ENCODE results near the gene ASGR1.
A peak's percentile ranks its signal among the peaks of the same experiment; 100 is the strongest.

The ASGR1 gene

GRCh38 chr17:7208754-7209460, 29.7 kb upstream of the ASGR1 start:
- Histone ChIP-seq H3K4me1 (peaks cover 3% of the 10 kb centered on the region), H3K27me3 (ENCODE audit: low read depth) (no peaks in the 10 kb centered on the region), H3K36me3 (replicated peaks) (no peaks in the 10 kb centered on the region), H3K9me3 (no peaks in the 10 kb centered on the region), H3K4me3 (no peak overlapping the region)
- DNase-seq (ENCODE audit: low spot score in 2 of 2), result no peak
- in situ Hi-C loops (cut with MboI; ENCODE audit: low sequenced_read_pairs), result no loop called here

GRCh38 chr17:7208027-7208571, 28.9 kb upstream of the ASGR1 start:
- Histone ChIP-seq H3K4me1 (no peaks in the 10 kb centered on the region), H3K4me3 (no peak overlapping the region), H3K9me3 (no peaks in the 10 kb centered on the region), H3K27me3 (ENCODE audit: low read depth) (no peaks in the 10 kb centered on the region), H3K36me3 (replicated peaks) (no peaks in the 10 kb centered on the region)
- DNase-seq (ENCODE audit: low spot score in 2 of 2), result no peak
- in situ Hi-C loops (cut with MboI; ENCODE audit: low sequenced_read_pairs), result no loop called here

- in situ Hi-C loops (cut with MboI; ENCODE audit: low sequenced_read_pairs), result no loop called here
- no peak for DNase-seq (ENCODE audit: low spot score in 2 of 2)
- Histone ChIP-seq H3K9me3 (no peaks in the 10 kb centered on the region), H3K27me3 (ENCODE audit: low read depth) (no peaks in the 10 kb centered on the region), H3K36me3 (replicated peaks) (no peaks in the 10 kb centered on the region), H3K4me1 (no peaks in the 10 kb centered on the region), H3K4me3 (no peak overlapping the region)
These were observed 28.2 kb upstream of the ASGR1 start for GRCh38 chr17:7207120-7208001.

DNA sequence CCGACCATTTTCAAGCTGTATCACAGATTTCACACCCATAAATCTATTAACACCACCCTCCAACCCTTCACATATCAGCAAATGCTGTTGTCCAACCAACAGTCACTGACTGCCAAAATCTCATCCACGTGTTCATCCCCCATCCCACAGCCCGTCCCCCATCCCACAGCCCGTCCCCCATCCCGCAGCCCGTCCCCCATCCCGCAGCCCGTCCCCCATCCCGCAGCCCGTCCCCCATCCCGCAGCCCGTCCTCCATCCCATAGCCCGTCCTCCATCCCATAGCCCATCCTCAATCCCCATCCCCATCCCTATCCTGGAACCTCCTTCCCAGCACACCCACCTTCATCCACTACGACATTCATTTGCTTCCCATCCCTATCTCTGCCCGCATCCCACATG, 26.4 kb upstream of the ASGR1 start:
- no peaks in the 10 kb centered on the region for H3K9me3 ChIP-seq
- no peaks in the 10 kb centered on the region for H3K27me3 ChIP-seq (ENCODE audit: low read depth)
- in situ Hi-C loops (cut with MboI; ENCODE audit: low sequenced_read_pairs), result no loop called here
- no peak for DNase-seq (ENCODE audit: low spot score in 2 of 2)
- no peak overlapping the region for H3K4me3 ChIP-seq
- H3K36me3 ChIP-seq (replicated peaks), result no peaks in the 10 kb centered on the region
- H3K4me1 ChIP-seq, result no peaks in the 10 kb centered on the region

DNA sequence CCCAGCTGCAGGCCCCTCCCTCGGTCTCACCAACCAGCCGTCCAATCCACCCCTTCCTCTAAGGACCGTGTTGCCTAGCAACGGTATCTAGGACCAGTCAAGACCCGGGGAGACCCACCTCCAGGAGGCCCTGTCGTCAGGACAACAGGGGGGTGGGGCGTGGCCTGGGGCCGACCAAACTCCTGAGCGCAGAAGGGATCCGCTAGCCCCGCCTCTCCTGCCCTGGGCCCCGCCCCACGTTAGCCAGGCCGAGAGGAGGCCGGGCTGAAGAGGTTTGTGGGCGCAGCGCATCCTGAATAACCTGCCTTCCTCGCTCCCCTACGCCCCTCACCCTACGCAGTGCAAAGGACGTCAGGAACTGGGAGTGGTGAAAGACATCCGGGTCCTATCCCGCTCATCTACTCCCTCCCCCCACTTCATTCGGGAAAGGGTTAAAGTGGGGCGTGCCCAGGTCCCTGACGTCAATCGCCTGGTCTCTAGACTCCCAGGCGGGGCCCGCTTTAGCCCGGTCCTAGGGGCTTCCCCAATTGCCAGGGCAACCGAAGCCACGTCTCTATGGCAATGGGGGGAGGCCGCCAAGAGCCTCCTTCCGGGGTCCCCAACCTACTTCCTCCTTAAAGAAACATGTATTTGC, 25.8 kb upstream of the ASGR1 start:
- Histone ChIP-seq H3K4me1 (no peaks in the 10 kb centered on the region), H3K27me3 (ENCODE audit: low read depth) (no peaks in the 10 kb centered on the region), H3K9me3 (no peaks in the 10 kb centered on the region), H3K36me3 (replicated peaks) (no peaks in the 10 kb centered on the region), H3K4me3 (no peak overlapping the region)
- DNase-seq (ENCODE audit: low spot score in 2 of 2), result peak in 1 of 2 experiments; percentile 58
- in situ Hi-C loops (cut with MboI; ENCODE audit: low sequenced_read_pairs), result no loop called here

DNA sequence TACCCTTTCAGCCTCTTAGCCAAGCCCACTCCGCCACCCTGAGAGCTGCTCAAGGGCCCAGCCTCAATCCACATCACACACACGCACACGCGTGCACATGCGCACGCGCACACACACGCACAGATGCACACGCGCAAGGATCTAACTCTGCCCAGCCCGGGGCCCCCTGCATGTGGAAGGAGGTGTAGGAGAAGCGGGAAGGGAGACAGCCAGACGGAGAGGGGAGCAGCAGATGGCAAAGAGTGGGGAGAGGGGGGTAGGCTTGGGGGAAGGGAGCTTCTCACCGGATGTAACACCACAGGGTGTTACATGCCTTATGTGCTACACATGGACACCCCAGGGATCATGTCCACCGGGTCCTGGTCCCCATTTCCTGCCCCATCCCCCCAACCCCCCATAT, 25.2 kb upstream of the ASGR1 start:
- in situ Hi-C loops (cut with MboI; ENCODE audit: low sequenced_read_pairs), result no loop called here
- Histone ChIP-seq H3K4me3 (no peak overlapping the region), H3K4me1 (no peaks in the 10 kb centered on the region), H3K27me3 (ENCODE audit: low read depth) (no peaks in the 10 kb centered on the region), H3K36me3 (replicated peaks) (no peaks in the 10 kb centered on the region), H3K9me3 (no peaks in the 10 kb centered on the region)
- DNase-seq (ENCODE audit: low spot score in 2 of 2), result no peak

- Histone ChIP-seq H3K4me1 (no peaks in the 10 kb centered on the region), H3K27me3 (ENCODE audit: low read depth) (no peaks in the 10 kb centered on the region), H3K4me3 (no peak overlapping the region), H3K36me3 (replicated peaks) (no peaks in the 10 kb centered on the region), H3K9me3 (no peaks in the 10 kb centered on the region)
- DNase-seq (ENCODE audit: low spot score in 2 of 2), result no peak
- in situ Hi-C loops (cut with MboI; ENCODE audit: low sequenced_read_pairs), result no loop called here
These were observed 24.2 kb upstream of the ASGR1 start for GRCh38 chr17:7203391-7203790.

DNA sequence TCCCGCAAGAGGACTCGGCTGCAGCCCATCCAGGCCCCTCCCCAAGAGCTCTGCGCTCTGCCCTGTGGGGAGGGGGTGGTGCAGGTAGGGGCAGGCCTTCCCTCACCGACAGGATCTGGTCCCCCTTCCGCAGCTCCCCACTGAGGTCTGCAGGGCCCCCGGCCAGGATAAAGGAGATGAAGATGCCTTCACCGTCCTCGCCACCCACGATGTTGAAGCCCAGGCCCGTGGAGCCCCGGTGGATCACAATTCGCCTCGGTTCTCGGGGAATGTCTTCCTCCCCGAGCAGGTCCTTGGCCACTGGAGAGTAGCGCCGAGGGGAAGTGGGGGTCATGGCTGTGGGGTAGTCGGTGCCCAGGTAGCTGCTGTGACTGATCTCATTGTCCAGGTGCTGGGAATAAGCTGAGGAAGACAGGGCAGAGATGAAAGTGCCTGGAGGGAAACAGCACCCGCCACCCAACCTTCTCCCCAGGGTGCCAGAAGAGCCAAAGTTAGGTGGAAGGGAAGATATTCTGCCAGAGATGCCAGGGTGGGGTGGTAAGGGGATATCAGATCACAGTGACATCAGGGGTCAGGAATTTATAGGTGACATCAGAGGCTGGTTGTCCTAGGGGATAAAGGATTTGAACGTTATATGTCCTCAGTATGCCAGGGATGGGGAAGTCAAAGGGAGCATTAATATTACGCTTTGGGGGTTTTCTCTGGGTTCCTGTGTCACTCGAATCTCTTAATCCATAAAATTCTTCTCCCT, 17.7 kb upstream of the ASGR1 start:
- no peaks in the 10 kb centered on the region for H3K9me3 ChIP-seq
- H3K36me3 ChIP-seq (replicated peaks), result no peaks in the 10 kb centered on the region
- in situ Hi-C loops (cut with MboI; ENCODE audit: low sequenced_read_pairs), result no loop called here
- DNase-seq (ENCODE audit: low spot score in 2 of 2), result no peak
- H3K4me1 ChIP-seq, result no peaks in the 10 kb centered on the region
- no peaks in the 10 kb centered on the region for H3K27me3 ChIP-seq (ENCODE audit: low read depth)
- H3K4me3 ChIP-seq, result no peak overlapping the region

DNA sequence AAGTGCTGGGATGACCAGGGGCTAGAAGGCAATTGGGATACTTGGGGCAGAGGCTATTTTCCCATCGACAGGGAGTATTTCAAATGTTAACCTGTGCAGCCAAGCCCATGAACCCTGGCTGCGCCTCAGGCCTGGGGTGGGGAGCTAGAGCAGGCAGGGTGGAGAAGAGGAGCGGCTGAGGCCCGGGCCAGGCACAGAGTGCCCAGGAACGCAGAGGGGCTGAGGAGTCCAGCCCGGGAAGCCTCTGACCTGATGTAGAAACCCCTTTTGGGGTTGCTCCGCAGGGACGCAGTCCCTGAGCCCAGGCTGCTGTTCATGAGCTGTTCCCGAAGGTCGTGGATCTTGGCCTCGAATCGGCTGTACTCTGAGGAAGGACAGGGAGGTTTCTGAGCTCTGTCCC, 16.8 kb upstream of the ASGR1 start:
- Histone ChIP-seq H3K9me3 (no peaks in the 10 kb centered on the region), H3K27me3 (ENCODE audit: low read depth) (no peaks in the 10 kb centered on the region), H3K36me3 (replicated peaks) (no peaks in the 10 kb centered on the region), H3K4me1 (no peaks in the 10 kb centered on the region), H3K4me3 (no peak overlapping the region)
- no peak for DNase-seq (ENCODE audit: low spot score in 2 of 2)
- in situ Hi-C loops (cut with MboI; ENCODE audit: low sequenced_read_pairs), result no loop called here

GRCh38 chr17:7192271-7192937, 13.2 kb upstream of the ASGR1 start:
- Histone ChIP-seq H3K4me3 (no peak overlapping the region), H3K27me3 (ENCODE audit: low read depth) (no peaks in the 10 kb centered on the region), H3K9me3 (no peaks in the 10 kb centered on the region), H3K4me1 (no peaks in the 10 kb centered on the region), H3K36me3 (replicated peaks) (no peaks in the 10 kb centered on the region)
- DNase-seq (ENCODE audit: low spot score in 2 of 2), result no peak
- in situ Hi-C loops (cut with MboI; ENCODE audit: low sequenced_read_pairs), result no loop called here

DNA sequence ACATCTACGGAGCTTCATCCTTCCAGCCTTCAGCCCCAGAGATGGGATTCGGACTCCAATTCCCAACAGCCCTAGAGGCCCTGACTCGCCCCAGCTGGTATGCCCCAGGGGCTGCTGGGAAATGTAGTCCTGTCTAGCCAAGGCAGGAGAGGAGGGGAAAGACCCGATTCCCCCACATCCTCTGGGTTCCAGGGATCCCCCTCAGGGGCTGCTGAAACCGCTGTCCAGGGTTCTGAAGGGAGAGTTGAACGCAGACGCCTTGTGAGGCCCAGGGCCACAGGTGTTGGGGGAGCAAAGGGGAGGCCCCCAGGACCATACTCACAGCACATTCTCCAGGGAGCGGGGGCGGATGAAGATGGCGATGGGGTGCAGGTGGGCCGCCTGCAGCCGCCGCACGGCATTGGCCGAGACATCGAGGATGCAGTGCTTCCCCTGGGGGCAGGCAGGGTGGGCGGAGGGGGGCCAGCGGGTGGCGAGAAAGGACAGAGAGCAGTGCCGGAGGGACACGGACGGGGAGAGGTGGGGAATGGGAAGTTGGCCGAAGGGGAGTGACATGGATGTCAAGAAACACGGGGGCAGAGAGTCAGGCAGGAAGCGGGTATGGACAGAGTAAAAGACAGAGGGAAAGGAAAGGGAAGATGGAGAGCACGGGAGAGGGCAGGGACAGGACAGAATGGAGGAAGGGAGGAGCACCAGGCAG, 12.6 kb upstream of the ASGR1 start:
- in situ Hi-C loops (cut with MboI; ENCODE audit: low sequenced_read_pairs), result no loop called here
- H3K4me1 ChIP-seq, result no peaks in the 10 kb centered on the region
- H3K27me3 ChIP-seq (ENCODE audit: low read depth), result no peaks in the 10 kb centered on the region
- DNase-seq (ENCODE audit: low spot score in 2 of 2), result peak in 1 of 2 experiments; percentile 74
- H3K36me3 ChIP-seq (replicated peaks), result no peaks in the 10 kb centered on the region
- H3K9me3 ChIP-seq, result no peaks in the 10 kb centered on the region
- no peak overlapping the region for H3K4me3 ChIP-seq

DNA sequence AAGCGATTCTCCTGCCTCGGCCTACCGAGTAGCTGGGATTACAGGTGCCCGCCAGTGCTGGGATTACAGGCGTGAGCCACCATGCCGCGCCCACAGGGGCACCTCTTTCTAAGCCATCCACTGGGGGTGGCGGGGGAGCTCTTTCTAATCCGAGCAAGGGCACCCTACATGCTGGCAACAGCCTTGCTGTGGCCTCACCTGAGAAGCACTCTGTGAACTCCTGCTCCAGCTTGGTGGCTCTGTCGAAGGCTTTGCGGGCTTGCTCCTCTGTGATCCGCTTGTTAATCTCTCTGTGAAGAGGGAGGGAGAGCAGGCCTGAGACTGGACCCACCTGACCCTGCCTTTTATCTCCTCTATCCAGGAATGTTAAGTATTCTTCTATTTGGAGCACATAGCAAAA, 11.9 kb upstream of the ASGR1 start:
- no peak for DNase-seq (ENCODE audit: low spot score in 2 of 2)
- H3K4me3 ChIP-seq, result no peak overlapping the region
- H3K9me3 ChIP-seq, result no peaks in the 10 kb centered on the region
- no peaks in the 10 kb centered on the region for H3K4me1 ChIP-seq
- no peaks in the 10 kb centered on the region for H3K27me3 ChIP-seq (ENCODE audit: low read depth)
- no peaks in the 10 kb centered on the region for H3K36me3 ChIP-seq (replicated peaks)
- in situ Hi-C loops (cut with MboI; ENCODE audit: low sequenced_read_pairs), result no loop called here

All from HAP-1 (cell line).